OCI-LY1 (cell line): Measurements from ENCODE around the gene NKAIN4.

ENCODE experiments used
- H2AFZ ChIP-seq: fragments of 200-600 bp; sonication (generic), shearing (Covaris generic); 2 replicates; pipeline ENCODE4 v1.6.0; 2014; ENCODE audit warnings: antibody characterized with exemption, mild to moderate bottlenecking, low read length
- H3F3A ChIP-seq: fragments of 200-600 bp; sonication (generic), shearing (Covaris generic); 2 replicates; pipeline ENCODE4 v1.6.0; 2014; ENCODE audit warnings: mild to moderate bottlenecking, antibody characterized with exemption, low read length, moderate library complexity; ENCODE audit not compliant: insufficient read depth
- H3K27ac ChIP-seq: fragments of 200-600 bp; sonication (generic); 2 replicates; pipeline ENCODE4 v1.5.1; 2014; ENCODE audit warnings: low read length, mixed run types, mild to moderate bottlenecking, low read depth; ENCODE audit not compliant: poor library complexity, severe bottlenecking
- H3K27me3 ChIP-seq: fragments of 200-600 bp; sonication (generic); 2 replicates; pipeline ENCODE4 v1.6.0; 2014; ENCODE audit warnings: antibody characterized with exemption, mild to moderate bottlenecking, low read length, moderate library complexity; ENCODE audit not compliant: insufficient read depth
- H3K36me3 ChIP-seq: fragments of 200-600 bp; sonication (generic); 2 replicates; pipeline ENCODE4 v1.6.1; 2014; ENCODE audit warnings: mild to moderate bottlenecking, antibody characterized with exemption, low read length, moderate library complexity, mixed read lengths; ENCODE audit not compliant: insufficient read depth
- H3K4me1 ChIP-seq: fragments of 200-600 bp; sonication (generic); 2 replicates; pipeline ENCODE4 v1.5.1; 2014; ENCODE audit warnings: mild to moderate bottlenecking, low read length, moderate library complexity; ENCODE audit not compliant: insufficient read depth, severe bottlenecking
- H3K4me2 ChIP-seq: fragments of 200-600 bp; sonication (generic), shearing (Covaris generic); 2 replicates; pipeline ENCODE4 v1.6.1; 2014; ENCODE audit warnings: low read length
- H3K4me3 ChIP-seq: fragments of 200-600 bp; sonication (generic); 2 replicates; pipeline ENCODE4 v1.5.1; 2014; ENCODE audit warnings: low read length, low read depth, mild to moderate bottlenecking, mixed read lengths; ENCODE audit not compliant: poor library complexity, severe bottlenecking
- H3K79me2 ChIP-seq: fragments of 200-600 bp; shearing (Covaris generic); 2 replicates; pipeline ENCODE4 v1.6.1; 2016; ENCODE audit warnings: mixed run types, low read length, mixed read lengths; ENCODE audit not compliant: insufficient read depth
- H3K9ac ChIP-seq: fragments of 200-600 bp; sonication (generic), shearing (Covaris generic); 2 replicates; pipeline ENCODE4 v1.6.1; 2014; ENCODE audit warnings: mild to moderate bottlenecking, low read length, mixed read lengths
- H3K9me2 ChIP-seq: fragments of 200-600 bp; sonication (generic), shearing (Covaris generic); 2 replicates; pipeline ENCODE4 v1.6.1; 2014; ENCODE audit warnings: low read depth, mild to moderate bottlenecking, low read length, mixed read lengths
- H3K9me3 ChIP-seq: fragments of 200-600 bp; shearing (Covaris generic); 2 replicates; pipeline ENCODE4 v1.6.1; 2014; ENCODE audit warnings: low read length, mixed read lengths
- H4K20me1 ChIP-seq: fragments of 200-600 bp; sonication (generic), shearing (Covaris generic); 2 replicates; pipeline ENCODE4 v1.6.0; 2016; ENCODE audit warnings: mild to moderate bottlenecking, low read length; ENCODE audit not compliant: insufficient read depth
- CTCF ChIP-seq: fragments of 200-600 bp; sonication (generic), shearing (Covaris generic); IDR thresholded peaks from 2 replicates; pipeline ENCODE4 v1.5.1; 2017; ENCODE audit warnings: mild to moderate bottlenecking, antibody characterized with exemption, low read length, moderate library complexity, mixed read lengths
- EZH2 ChIP-seq: fragments of 200-600 bp; sonication (generic), shearing (Covaris generic); IDR thresholded peaks from 2 replicates; pipeline ENCODE4 v1.8.0; 2017; ENCODE audit warnings: borderline replicate concordance, mixed run types, mild to moderate bottlenecking, antibody characterized with exemption, low read length, moderate library complexity, mixed read lengths

The NKAIN4 gene

GRCh38 chr20:63202811-63203526, 51.3 kb downstream of the NKAIN4 start:
- Histone ChIP-seq H3K4me3 (no peak overlapping the region), H3K9me2 (no peaks in the 10 kb centered on the region), H3K27me3 (no peaks in the 10 kb centered on the region), H3F3A (no peaks in the 10 kb centered on the region), H3K9ac (no peak overlapping the region), H4K20me1 (peaks cover 2% of the 10 kb centered on the region; the same call in 1 of the 2 replicates), H2AFZ (no peak overlapping the region), H3K79me2 (peaks cover 9% of the 10 kb centered on the region; the same call in 1 of the 2 replicates), H3K9me3 (no peaks in the 10 kb centered on the region), H3K36me3 (peaks cover 73% of the 10 kb centered on the region), H3K27ac (no peak overlapping the region), H3K4me2 (no peak overlapping the region), H3K4me1 (no peaks in the 10 kb centered on the region)
- TF ChIP-seq EZH2: no peak
- no peak for TF ChIP-seq CTCF

GRCh38 chr20:63202021-63202420, 52.2 kb downstream of the NKAIN4 start:
- Histone ChIP-seq H3K4me3 (no peak overlapping the region), H4K20me1 (peaks cover 2% of the 10 kb centered on the region; the same call in 1 of the 2 replicates), H3F3A (no peaks in the 10 kb centered on the region), H3K27me3 (no peaks in the 10 kb centered on the region), H3K4me1 (no peaks in the 10 kb centered on the region), H3K9me2 (no peaks in the 10 kb centered on the region), H3K27ac (no peak overlapping the region), H3K9ac (no peak overlapping the region), H2AFZ (no peak overlapping the region), H3K79me2 (peaks cover 6% of the 10 kb centered on the region; the same call in 1 of the 2 replicates), H3K4me2 (no peak overlapping the region), H3K36me3 (peaks cover 70% of the 10 kb centered on the region), H3K9me3 (no peaks in the 10 kb centered on the region)
- no peak for TF ChIP-seq EZH2
- TF ChIP-seq CTCF: no peak

DNA sequence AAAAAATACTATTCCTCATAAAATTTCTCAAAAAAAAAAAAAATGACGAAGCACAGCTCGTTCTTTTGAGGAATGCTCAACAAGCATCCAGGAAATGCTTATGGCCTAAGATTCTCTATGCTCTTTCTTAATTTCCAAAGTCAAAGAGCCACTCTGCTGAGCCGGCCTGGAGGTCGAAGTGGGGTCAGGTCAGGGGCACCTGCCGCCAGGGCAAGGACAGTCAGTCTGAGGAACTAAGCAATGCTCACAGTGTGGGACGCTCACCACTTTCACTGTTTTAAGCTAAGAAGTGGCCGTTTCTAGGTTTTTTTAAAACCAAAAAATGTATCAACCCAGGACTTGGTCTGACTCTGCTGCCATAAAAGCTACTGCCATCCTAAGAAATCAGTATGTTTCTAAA, 55.7 kb downstream of the NKAIN4 start:
- peaks cover 7% of the 10 kb centered on the region; the same call in 1 of the 2 replicates for H4K20me1 ChIP-seq
- no peak overlapping the region for H2AFZ ChIP-seq
- H3K4me1 ChIP-seq: no peaks in the 10 kb centered on the region

More for the DNA sequence above, 55.7 kb downstream of the NKAIN4 start:
- Histone ChIP-seq H3K4me2 (no peak overlapping the region), H3K27ac (no peak overlapping the region), H3K9ac (no peak overlapping the region), H3K27me3 (no peaks in the 10 kb centered on the region), H3K9me3 (no peaks in the 10 kb centered on the region), H3F3A (no peaks in the 10 kb centered on the region), H3K4me3 (no peak overlapping the region), H3K36me3 (peaks cover 67% of the 10 kb centered on the region), H3K79me2 (peaks cover 6% of the 10 kb centered on the region; the same call in 1 of the 2 replicates), H3K9me2 (no peaks in the 10 kb centered on the region)
- TF ChIP-seq EZH2: no peak
- TF ChIP-seq CTCF: no peak
